HepG2 (cell line): ENCODE results near the gene DHTKD1. TPM values are rescaled to one million over a fixed set of nuclear protein-coding genes. Genes with fewer than 3 reads are reported as not detected.

Experiments used
- ATF5 ChIP-seq: sonication (generic); formaldehyde crosslinking; IDR thresholded peaks from 2 replicates; pipeline ENCODE4 v1.4.0; 2020; ENCODE audit warnings: mild to moderate bottlenecking, low read depth, missing genetic modification reagents
- CREB3 ChIP-seq: sonication (generic); formaldehyde crosslinking; IDR thresholded peaks from 2 replicates; pipeline ENCODE4 v1.5.0; 2020; ENCODE audit warnings: missing genetic modification reagents
- KLF13 ChIP-seq: sonication (generic); formaldehyde crosslinking; IDR thresholded peaks from 2 replicates; pipeline ENCODE4 v1.4.0; 2020; ENCODE audit warnings: mild to moderate bottlenecking, missing genetic modification reagents
- KLF9 ChIP-seq: IDR thresholded peaks from 2 replicates; pipeline ENCODE4 v1.6.1; 2016; ENCODE audit warnings: low read depth
- MEIS2 ChIP-seq: sonication (generic); formaldehyde crosslinking; IDR thresholded peaks from 2 replicates; pipeline ENCODE4 v1.9.0; 2021; ENCODE audit warnings: mild to moderate bottlenecking, missing genetic modification reagents
- MXI1 ChIP-seq: IDR thresholded peaks from 3 replicates; pipeline ENCODE4 v1.6.1; 2012; ENCODE audit warnings: low read depth, low read length, inconsistent platforms, borderline replicate concordance
- NFAT5 ChIP-seq: sonication (generic); formaldehyde crosslinking; IDR thresholded peaks from 2 replicates; pipeline ENCODE4 v1.4.0; 2020; ENCODE audit warnings: missing genetic modification reagents
- PCBP1 ChIP-seq: fragments of 200-400 bp; formaldehyde crosslinking; IDR thresholded peaks from 2 replicates; pipeline ENCODE4 v1.6.1; 2017; ENCODE audit warnings: mild to moderate bottlenecking, low read depth, low read length, borderline replicate concordance
- RCOR2 ChIP-seq: IDR thresholded peaks from 2 replicates; pipeline ENCODE4 v1.6.1; 2016; ENCODE audit warnings: missing biosample characterization, missing genetic modification reagents
- RFXAP ChIP-seq: sonication (generic); formaldehyde crosslinking; IDR thresholded peaks from 2 replicates; pipeline ENCODE4 v1.4.0; 2020; ENCODE audit warnings: missing genetic modification reagents, borderline replicate concordance
- XBP1 ChIP-seq: sonication (generic); formaldehyde crosslinking; IDR thresholded peaks from 2 replicates; pipeline ENCODE4 v1.5.0; 2020; ENCODE audit warnings: missing genetic modification reagents
- ZNF547 ChIP-seq: sonication (generic); formaldehyde crosslinking; IDR thresholded peaks from 2 replicates; pipeline ENCODE4 v1.5.1; 2020; ENCODE audit warnings: mild to moderate bottlenecking, missing genetic modification reagents
- ZNF644 ChIP-seq: IDR thresholded peaks from 2 replicates; pipeline ENCODE4 v1.6.1; 2016; ENCODE audit warnings: low read depth
- ZNF724P ChIP-seq: sonication (generic); formaldehyde crosslinking; IDR thresholded peaks from 2 replicates; pipeline ENCODE4 v1.8.0; 2022; ENCODE audit warnings: missing genetic modification reagents, borderline replicate concordance
- ZNF740 ChIP-seq: sonication (generic); formaldehyde crosslinking; IDR thresholded peaks from 2 replicates; pipeline ENCODE4 v1.4.0; 2020; ENCODE audit warnings: missing genetic modification reagents
- ZNF747 ChIP-seq: sonication (generic); formaldehyde crosslinking; IDR thresholded peaks from 2 replicates; pipeline ENCODE4 v1.8.1; 2023; ENCODE audit warnings: missing genetic modification reagents, mild to moderate bottlenecking, borderline replicate concordance
- ZSCAN20 ChIP-seq: sonication (generic); formaldehyde crosslinking; IDR thresholded peaks from 2 replicates; pipeline ENCODE4 v1.4.0; 2020; ENCODE audit warnings: missing genetic modification reagents, mild to moderate bottlenecking, borderline replicate concordance
- polyA plus RNA-seq, 8 experiments: library from polyadenylated mRNA; depleted of rRNA in 3 of 8; stranded (reverse) in 7 of 8; unstranded in 1 of 8; fragments of >200 nt; fragmentation: Illumina TruSeq in 4 of 8; extraction: Trizol in 4 of 8; gene quantifications; 2 replicates each; pipeline versions ENCODE4 v1.2.1 to v1.2.3, GENCODE V29; 2011 to 2016; ENCODE audit warnings: low read depth in 4 of 8, missing spikeins in 1 of 8, mixed read lengths in 1 of 8; ENCODE audit not compliant: insufficient read depth in 1 of 8
- total RNA-seq, 5 experiments: library from RNA; depleted of rRNA; stranded (reverse); fragments of >200 nt; fragmentation: Illumina TruSeq; extraction: Trizol; gene quantifications; 2 replicates each; pipeline ENCODE4 v1.2.3, GENCODE V29; 2016; ENCODE audit warnings: low read depth in 1 of 5
- TF ChIP-seq, protein P1 (sequence below): sonication (generic); formaldehyde crosslinking; IDR thresholded peaks from 2 replicates; pipeline ENCODE4 v1.4.0; 2020; ENCODE audit warnings: mild to moderate bottlenecking, missing genetic modification reagents
- TF ChIP-seq, protein P2 (sequence below): sonication (generic); formaldehyde crosslinking; IDR thresholded peaks from 2 replicates; pipeline ENCODE4 v1.4.0; 2020; ENCODE audit warnings: mild to moderate bottlenecking, missing genetic modification reagents

DHTKD1 gene
- total and polyA plus RNA-seq, 2 of the 13 experiments (the other 11 are each of a cell fraction or from before 2014, with no cell fraction given) = 9.6 to 14.1 TPM

DNA sequence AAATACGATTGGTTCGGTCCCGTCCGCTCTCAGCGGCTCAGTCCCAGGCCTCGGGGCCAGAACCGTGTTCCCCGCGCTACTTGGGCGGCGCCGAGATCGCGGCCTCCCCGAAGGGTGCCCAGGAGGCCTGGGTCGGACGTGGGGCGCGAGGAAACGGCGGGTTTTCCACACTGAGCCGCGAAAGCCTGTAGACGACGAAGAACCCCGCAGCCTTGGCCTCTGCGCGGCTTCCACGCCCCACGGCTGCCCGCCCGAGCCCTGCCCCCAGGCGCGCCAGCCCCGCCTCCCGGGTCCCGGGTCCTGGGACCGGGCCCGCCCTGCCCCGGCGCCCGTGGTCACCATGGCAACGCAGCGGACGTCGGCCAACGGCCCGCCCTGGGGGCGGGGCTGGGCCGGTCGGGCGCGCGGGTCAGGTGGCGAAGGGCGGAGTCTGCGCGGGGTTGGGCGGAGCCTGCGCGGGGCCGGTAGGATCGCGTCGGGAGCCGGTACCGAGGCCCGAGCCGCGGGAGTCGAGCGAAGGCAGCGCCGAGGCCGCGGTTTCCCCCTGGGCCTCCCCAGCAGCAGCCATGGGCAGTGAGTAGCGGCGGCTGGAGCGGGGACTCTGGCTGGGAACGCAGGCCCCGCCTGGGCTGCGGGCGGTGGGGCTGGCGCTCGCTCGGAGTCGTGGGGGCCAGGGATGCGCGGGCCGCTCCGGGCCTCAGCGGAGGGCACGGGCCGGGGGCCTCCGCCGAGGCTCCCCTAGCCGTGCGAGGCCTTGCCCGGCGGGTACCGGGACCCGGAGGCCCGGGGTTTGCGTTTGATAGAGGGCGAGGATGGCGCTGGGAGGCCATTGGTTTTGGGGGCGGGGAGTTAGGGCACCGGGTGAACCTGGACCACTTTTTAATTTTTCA, 60.7 kb downstream of the DHTKD1 start, which contains the start of gene SEC61A2 (continued):
- TF ChIP-seq KLF13 = no peak
- peak; percentile 63; the same call in 1 of the 2 replicates for TF ChIP-seq RFXAP (CRISPR knock-in tag)
- 0 out of 2 replicates have a peak, but pooled peaks have one; percentile 55 for TF ChIP-seq ZNF547
- no peak for TF ChIP-seq ZNF644
- 0 out of 2 replicates have a peak, but pooled peaks have one; percentile 59 for TF ChIP-seq ZNF724P (CRISPR knock-in tag)
- TF ChIP-seq ATF5 (CRISPR knock-in tag) = no peak
- TF ChIP-seq ZNF740 (CRISPR knock-in tag) = no peak
- TF ChIP-seq, protein P1, sequence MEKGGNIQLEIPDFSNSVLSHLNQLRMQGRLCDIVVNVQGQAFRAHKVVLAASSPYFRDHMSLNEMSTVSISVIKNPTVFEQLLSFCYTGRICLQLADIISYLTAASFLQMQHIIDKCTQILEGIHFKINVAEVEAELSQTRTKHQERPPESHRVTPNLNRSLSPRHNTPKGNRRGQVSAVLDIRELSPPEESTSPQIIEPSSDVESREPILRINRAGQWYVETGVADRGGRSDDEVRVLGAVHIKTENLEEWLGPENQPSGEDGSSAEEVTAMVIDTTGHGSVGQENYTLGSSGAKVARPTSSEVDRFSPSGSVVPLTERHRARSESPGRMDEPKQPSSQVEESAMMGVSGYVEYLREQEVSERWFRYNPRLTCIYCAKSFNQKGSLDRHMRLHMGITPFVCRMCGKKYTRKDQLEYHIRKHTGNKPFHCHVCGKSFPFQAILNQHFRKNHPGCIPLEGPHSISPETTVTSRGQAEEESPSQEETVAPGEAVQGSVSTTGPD (CRISPR knock-in tag) = no peak
- TF ChIP-seq CREB3 (CRISPR knock-in tag) = 0 out of 2 replicates have a peak, but pooled peaks have one; percentile 53
- TF ChIP-seq, protein P2, sequence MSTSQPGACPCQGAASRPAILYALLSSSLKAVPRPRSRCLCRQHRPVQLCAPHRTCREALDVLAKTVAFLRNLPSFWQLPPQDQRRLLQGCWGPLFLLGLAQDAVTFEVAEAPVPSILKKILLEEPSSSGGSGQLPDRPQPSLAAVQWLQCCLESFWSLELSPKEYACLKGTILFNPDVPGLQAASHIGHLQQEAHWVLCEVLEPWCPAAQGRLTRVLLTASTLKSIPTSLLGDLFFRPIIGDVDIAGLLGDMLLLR = 0 out of 2 replicates have a peak, but pooled peaks have one; percentile 33
- TF ChIP-seq KLF9 = no peak
- 0 out of 2 replicates have a peak, but pooled peaks have one; percentile 7 for TF ChIP-seq NFAT5 (CRISPR knock-in tag)
- TF ChIP-seq PCBP1 = no peak
- no peak for TF ChIP-seq RCOR2 (CRISPR knock-in tag)
- TF ChIP-seq ZSCAN20 (CRISPR knock-in tag) = 0 out of 2 replicates have a peak, but pooled peaks have one; percentile 34
- TF ChIP-seq ZNF747 = peak; percentile 53; the same call in 1 of the 2 replicates
- TF ChIP-seq MXI1 = peak; percentile 92; the same call in 2 of the 3 replicates
- peak; percentile 50; the same call in 1 of the 2 replicates for TF ChIP-seq MEIS2
- TF ChIP-seq XBP1 = no peak
